ENCODE data around the gene SRSF3.

The SRSF3 gene

DNA sequence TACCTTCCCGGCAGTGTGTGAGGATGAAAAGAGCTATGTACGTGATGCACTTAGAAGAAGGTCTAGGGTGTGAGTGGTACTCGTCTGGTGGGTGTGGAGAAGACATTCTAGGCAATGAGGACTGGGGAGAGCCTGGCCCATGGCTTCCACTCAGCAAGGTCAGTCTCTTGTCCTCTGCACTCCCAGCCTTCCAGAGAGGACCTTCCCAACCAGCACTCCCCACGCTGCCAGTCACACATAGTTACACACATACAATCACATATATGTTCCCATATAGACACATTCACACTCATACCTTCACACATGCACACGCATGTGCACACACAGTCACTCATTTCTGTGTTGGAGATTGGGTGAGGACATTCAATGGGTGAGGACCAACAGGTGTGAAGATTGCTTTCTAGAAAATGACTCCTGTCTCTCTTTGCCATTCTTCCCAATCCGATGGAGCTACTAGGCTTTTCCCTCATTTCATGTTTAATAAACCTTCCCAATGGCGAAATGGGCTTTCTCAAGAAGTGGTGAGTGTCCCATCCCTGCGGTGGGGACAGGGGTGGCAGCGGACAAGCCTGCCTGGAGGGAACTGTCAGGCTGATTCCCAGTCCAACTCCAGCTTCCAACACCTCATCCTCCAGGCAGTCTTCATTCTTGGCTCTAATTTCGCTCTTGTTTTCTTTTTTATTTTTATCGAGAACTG lies 30.4 kb downstream of the SRSF3 start:
- no peak for DNase-seq

DNA sequence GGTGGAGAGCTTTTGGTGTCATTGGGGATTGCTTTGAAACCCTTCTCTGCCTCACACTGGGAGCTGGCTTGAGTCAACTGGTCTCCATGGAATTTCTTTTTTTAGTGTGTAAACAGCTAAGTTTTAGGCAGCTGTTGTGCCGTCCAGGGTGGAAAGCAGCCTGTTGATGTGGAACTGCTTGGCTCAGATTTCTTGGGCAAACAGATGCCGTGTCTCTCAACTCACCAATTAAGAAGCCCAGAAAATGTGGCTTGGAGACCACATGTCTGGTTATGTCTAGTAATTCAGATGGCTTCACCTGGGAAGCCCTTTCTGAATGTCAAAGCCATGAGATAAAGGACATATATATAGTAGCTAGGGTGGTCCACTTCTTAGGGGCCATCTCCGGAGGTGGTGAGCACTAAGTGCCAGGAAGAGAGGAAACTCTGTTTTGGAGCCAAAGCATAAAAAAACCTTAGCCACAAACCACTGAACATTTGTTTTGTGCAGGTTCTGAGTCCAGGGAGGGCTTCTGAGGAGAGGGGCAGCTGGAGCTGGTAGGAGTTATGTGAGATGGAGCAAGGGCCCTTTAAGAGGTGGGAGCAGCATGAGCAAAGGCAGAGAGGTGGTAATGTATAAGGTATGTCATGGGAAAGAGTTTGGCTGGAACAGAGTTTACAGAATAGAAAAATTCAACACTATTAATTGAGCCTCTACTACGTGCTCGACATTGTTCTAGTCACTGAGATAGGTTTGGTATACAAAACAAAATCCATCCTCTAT lies 31.2 kb downstream of the SRSF3 start:
- DNase-seq = no peak

DNA sequence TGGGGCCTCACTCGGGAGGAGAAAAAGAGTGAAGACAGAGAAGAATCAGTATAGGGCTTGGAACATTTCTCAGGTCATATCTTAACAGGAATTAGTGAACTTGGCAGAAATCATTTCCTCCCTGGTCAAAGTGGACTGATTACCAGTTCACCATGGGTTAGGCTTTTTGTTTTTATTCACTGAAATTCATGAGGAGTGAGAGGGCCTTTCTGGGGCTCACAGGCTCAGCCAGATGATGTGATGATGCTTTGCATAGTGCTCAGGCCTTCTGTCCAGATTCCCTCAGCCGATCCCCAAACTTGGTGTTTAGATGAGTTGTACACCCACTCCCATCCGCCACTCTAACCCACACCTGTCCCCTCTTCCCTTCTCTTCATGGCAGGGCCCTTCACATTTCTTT lies 32.5 kb downstream of the SRSF3 start:
- no peak for DNase-seq

DNA sequence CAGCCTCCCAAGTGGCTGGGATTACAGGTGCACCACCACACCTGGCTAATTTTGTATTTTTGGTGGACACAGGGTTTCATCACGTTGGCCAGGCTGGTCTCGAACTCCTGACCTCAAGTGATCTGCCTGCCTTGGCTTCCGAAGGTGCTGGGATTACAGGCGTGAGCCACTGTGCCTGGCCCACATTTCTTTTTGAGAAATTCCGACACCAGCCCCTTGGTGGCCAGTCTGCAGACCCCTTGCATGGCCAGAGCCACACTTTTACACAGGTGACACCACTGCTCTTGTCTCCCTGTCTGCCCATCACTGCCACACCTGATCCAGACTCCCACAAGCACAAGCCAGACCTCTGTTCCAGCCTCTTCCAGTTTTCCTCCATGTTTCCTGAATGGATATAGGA lies 33.0 kb downstream of the SRSF3 start:
- DNase-seq = no peak

DNA sequence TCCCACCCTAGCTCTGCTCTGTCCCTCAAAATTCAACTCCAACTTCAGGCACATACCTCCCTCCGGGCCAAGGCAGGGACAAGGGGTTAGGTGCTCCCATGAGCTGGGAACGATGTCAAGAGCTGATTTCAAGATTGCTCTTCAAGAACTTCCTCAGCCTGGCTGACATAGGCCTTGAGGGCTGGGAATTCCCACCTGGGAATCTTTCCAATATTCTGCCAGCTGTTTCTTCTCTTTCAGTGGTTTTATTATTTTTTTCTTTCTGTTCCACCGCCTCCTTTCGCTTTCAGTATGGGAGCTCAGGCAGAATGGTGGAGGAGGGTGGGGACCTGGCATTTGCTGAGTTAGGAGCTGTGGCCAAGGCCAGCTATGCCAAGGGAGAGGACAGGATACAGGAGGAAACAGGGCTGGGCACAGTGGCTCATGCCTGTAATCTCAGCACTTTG lies 33.7 kb downstream of the SRSF3 start:
- DNase-seq = no peak

DNA sequence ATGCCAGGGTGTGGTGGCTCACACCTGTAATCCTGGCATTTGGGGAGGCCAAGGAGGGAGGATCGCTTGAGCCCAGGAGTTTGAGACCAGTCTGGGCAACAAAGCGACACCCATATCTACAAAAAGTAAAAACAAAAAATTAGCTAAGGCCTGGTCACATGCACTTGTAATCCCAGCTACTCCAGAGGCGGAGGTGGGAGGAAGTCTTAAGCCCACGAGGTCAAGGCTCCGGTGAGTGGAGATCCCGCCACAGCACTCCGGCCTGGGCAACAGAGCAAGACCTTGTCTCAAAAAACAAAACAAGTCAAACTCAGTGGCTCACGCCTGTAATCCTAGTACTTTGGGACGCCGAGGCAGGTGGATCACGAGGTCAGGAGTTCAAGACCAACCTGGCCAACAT lies 35.6 kb downstream of the SRSF3 start:
- DNase-seq = no peak

DNA sequence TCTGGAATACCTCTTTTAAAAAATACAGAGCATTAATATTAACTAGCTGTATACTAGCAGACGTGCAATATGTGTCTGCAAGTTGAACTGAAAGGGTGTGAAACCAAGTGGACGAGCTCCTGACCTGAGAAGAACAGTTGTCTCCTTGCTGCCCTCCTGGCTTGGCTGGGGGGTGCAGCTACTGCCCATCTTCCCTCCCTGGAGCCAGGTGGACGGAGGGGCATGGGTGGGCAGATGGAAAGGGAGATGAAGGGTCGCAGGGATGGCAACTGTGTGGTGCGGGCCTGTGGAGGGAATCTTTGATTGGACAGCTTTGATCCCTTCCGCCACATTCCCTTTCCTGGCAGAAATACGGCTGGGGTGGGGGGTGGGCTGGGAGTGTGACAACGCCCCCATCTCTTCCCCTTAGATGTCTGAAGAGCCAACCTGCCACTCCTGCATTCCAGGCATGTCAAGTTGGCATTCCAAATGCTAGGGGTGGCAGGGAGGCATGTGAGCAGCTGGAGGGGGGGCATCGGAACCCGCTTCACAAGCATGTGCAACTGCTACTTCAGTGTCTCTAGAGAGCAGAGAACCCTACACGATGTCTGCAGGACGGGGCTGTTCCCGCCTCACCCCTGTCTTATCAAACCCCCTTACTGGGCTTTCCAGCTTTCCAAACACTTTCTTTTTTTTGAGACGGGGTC lies 37.3 kb downstream of the SRSF3 start:
- DNase-seq = no peak

DNA sequence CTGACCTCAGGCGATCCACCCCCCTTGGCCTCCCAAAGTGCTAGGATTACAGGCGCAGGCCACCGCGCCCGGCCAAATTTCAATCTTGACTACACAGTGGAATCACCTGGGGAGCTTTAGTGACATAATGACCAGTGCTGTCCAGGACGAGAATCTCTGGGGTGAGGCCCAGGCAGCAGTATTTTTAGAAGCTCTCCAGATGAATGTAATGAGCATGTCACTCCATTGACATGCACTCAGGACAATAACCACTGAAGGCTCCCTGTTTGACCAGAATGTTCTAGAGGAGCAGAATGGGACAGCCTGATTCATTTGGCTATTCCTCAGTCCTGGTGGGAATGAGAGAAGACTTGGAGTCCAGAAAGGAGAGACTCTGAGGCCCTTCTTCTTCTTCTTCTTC lies 39.2 kb downstream of the SRSF3 start:
- no peak for DNase-seq

DNA sequence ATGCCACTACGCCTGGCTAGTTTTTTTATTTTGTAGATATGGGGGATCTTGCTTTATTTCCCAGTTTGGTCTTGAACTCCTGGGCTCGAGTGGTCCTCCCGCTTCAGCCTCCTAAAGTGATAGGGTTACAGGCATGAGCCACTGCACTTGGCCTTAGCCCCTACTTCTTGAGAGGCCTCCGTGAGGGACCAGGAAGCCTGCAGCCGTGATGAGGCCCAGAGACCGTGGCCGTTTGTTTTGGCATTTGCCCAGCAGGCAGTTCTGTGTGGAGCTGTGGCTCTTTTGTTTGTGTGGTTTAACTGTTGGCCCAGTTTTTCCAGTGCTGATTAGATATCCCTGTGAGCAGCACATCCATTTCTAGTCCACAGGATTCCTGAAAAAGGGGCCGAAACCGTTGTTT lies 39.8 kb downstream of the SRSF3 start:
- no peak for DNase-seq

DNA sequence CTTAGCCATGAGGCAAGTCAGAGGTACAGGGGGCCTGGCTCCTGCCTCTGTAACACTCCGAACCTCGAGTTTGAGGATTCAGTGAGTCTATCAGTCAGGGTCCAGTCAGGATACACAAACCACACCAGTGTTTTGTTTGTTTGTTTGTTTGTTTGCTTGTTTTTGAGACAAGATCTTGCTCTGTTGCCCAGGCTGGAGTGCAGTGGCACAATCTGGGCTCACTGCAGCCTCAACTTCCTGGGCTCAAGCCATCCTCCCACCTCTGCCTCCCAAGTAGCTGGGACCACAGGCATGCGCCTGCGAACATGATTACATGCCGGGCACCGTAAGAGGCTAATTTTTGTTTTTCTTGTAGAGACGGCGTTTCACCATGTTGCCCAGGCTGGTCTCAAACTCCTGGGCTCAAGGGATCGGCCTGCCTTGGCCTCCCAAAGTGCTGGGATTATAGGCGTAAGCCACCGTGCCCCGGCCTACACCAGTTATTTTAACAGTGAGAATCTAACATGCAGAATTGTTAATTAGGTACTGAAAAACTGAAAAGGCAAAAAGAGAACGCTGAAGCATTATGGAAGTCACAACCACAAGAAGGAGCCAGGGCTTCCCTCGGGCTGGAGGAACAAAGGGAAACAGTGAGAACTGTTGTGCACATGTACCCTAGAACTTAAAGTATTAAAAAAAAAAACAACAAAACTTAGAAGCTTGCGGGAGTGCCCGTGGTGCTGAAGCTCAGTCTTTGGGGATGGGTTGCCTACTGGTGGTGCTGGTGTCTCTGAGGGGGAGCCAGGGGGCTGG lies 40.4 kb downstream of the SRSF3 start:
- no peak for DNase-seq

DNA sequence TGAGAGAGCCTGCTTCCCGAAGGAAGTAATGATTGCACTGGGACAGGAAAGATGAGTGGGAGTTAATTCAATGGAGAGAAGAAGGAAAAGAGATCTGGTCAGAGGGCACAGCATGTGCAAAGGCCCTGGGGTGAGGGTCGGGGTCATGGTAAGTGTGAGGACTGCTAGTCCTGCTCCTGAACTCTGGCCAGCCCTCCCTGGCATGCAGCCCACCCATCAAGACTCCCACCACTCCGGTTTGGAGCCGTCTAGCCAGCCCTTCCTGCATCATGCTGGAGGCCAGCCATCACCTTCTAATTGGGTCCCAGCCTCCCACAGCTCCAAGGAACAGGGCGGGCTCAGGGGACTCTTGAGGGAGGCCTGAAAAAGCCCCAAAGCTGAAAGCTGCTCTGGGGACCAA lies 42.1 kb downstream of the SRSF3 start:
- no peak for DNase-seq

DNA sequence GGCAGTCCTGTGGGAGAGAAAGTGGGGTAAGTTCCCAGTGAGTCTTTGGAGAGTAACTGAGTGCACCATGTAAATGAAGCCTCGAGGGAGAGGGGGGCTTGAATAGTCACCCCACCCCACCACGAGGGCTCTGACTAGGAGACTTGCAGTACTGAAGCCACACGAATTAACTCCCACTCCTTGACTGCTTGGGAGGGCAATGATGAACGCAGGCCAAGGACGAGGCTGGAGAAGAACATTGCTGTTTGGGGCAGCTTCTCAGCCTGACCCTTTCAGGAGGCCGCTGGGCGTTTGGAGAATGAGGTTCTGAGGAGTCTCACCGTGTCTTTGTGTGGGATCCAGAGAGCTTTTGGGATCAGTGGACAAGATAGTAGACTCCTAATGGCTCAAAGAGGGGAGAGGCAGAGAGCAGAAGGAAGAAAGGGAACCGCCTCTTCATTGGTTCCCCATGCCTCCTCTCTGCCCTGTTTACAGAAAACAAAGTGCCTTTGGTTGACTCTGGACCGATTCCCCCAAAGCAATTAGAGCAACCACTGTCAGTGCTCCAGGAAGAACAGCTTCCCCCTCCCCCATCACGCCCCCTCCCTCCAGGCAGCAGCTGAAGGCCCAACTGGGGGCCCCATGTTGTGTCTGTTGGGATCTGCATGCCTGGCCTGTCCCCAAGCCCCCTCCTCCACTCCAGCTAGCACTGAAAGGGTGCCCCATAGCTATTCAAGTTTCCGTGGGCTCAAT lies 42.7 kb downstream of the SRSF3 start:
- DNase-seq = no peak

DNA sequence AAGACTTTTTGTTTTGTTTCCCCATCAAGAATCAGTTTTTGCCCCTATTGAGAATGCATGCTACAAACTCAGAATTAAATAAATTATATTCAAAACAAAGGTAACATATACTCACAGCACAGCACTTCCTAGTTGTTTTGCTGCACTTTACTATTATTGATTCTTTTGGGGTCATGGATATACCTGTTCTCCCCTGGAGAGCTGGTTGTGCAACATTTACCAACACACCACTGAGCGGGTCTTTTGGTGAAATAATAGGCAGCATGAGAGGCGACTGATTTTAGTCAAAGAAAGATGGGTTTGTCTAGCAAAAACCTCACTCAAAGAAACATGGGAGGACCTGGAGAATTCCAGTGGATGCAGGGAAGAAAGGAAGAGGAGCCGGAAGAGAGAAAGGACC lies 44.4 kb downstream of the SRSF3 start:
- DNase-seq = no peak

DNA sequence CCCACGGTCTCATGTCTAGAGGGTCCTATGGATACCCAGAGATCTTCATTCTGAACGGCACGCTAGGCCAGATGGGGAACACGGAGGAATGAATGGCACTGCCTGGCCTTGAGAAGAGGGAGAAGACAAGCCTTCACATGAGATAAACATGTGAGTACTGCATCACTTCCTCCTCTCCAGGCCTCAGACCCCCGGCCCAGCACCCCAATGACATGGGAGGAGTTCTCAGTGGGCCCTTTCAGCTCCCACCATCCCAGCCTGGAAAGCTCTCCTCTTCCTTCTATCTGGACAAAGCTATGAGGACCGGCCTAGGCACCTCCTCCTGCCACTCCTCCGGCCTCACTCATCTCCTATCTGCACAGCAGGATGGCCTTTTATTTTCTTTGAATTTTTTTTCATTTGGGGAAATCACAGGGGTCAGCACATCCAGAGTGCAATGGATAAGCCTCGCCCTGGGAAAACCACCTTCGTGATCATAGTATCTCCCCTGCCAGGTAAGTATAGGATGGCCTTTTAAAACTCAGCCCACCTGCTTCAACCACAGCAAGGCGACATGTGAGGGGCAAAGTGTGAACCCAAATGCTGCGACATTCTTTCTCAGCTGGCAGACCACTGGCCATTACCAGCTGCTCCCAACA lies 45.1 kb downstream of the SRSF3 start:
- no peak for DNase-seq

DNA sequence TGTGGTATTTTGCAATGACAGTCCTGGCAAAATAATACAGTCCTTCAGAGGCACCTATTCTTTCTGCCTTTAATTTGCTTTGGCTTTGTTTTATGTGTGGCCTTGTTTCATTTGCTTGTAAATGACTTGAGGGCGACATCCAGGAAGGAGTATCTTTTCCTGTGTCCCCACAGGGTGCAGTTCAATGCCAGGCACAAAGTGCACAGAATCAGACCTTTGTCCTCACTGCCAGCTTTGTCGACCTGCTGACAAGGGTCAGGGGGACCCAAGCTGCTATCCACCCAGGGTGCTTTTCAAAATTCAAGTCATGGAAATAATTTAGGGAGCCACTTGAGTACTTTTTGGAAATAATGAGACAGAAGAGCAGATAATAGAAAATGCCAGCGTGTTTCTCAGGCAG lies 47.4 kb downstream of the SRSF3 start:
- DNase-seq = no peak

DNA sequence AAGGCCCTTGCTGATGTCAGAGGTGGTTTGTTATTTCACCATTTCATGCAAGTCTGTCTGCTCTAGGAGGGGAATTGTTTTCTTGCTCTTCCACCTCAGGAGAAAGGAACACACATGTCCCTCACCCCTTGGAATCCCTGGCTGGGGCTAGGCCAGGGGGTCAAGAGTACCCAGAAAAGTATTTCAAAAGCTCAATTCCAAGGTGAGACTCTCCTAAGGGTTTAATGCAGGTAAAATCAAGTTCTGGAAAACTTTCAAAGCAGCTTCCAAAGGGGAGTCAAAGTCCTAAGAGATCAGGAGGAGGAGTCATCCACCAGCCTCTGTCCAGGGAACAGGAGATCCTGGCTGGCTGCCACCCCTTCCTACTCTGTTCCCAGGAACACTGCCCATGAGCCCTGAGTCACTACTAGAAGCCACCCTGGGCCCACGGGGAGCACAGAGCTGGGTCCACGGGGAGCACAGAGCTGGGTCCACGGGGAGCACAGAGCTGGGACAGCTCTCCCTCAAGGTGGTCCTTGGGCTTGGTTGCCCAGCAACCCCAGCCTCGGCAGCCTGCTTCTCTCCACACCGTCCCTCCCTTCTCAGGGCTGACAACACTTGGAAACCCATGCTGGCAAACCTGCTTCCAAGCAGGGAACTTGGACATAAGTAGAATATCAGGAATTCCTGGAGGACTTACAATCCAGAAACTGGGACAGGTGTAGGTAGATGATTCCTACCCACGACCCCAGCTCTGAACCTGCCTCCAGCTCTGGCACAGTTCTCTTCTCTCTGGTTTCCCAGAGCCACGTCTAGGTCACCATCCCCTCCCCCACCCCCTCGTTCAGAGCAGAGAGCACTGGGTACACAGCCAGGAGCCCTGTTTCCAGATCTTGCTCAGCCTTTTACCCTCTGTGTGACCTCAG lies 49.0 kb downstream of the SRSF3 start:
- no peak for DNase-seq

DNA sequence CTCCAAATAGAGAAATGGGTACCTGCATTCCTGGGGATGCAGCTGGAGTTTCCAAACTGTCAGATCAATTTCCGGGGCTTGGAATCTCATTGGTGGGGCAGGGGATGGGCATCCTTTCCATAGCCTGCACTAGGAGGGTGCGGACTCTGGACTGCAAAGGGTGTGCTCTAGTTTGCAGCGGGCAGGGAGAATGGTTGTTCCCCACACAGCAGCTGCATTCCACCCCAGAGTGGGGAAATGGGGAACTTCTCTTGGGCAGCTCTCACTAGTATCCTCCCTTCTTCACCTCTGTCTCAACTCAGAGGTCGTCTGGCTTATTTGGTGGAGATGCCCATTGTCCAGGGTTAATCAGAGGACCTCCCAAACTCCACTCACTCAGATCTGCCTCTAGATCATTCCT lies 49.8 kb downstream of the SRSF3 start:
- DNase-seq = no peak

DNA sequence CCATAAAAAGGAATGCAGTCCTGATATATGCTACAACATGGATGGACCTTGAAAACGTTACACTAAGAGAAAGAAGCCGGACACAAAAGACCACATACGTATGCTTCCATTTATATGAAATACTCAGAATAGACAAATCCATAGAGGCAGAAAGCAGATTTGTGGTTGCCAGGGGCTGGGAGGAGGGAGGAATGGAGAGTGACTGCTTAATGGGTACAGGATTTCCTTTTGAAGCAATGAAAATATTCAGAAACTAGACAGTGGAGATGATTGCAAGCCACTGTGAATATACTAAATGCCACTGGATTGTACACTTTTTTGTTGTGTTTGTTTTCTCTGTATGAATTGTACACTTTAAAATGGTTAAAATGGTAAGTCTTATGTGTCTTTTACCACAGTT lies 54.9 kb downstream of the SRSF3 start:
- DNase-seq = no peak

DNA sequence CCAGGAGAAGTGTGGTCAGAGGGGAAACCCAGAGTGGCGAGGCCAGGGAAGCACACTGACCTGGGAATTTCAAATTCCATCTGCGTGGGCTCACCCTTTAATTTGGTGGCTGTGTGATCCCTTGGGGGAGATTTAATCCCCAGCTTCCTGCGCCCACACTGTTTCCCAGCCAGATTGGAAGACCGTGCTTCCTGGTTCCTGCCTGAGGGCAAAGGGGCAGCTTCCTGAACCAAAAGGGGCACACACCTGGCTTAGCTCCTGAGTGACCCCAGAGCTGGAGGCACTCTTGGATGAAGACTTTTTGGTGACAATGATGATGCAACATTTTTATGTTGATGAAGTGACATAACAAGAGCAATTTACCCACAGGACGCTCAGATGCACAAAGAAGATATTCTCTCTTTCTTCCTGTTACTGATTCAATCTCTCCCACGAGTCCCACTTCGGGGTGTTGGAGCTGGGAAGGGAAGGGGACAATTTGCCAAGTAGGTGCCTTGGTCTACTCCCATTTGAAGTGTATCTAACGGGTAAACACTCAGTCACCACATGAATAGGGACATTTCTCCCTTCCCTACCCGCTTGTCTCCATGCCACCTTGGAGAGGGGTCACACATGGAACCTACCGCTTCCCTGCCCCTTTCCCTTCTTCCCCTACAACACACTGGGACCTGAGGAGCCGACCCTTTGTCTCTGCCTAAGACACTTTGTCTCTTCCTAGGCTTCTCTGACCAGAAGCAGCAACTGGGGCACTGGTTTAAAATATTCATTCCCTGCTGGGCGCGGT lies 55.7 kb downstream of the SRSF3 start:
- no peak for DNase-seq

DNA sequence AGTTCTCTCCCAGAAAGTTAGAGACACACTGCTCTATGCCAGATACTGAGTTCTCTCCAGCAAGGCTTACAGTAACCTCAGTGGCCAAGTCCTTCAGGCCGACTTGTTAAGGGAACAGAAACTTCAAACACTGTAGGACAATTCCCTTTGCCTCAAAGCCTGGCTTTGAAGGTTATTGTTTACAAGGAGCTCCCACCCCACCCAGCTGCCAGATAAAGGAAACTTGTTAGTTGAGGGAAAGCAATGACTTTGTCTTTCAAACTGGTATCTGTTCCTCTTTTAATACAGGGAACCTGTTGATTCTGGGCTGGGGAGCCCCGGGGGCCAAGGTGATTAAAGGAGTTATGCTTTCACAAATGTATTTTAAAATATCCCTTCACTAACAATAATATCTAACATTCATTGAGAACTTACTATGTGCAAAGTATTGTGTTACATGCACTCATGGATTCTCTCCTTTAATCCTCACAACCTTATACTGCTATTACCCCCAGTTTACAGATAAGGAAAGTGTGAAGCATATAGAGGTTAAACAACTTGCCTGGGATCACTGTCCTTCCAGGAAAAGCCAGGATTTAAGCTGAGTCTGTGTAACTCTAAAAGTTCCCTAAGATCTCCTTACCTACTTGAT lies 56.8 kb downstream of the SRSF3 start:
- peak; percentile 6 to 28 for DNase-seq
